Neural progenitor cell (in vitro differentiated cells): ENCODE data around the gene CHST12. TPM values are rescaled to one million over a fixed set of nuclear protein-coding genes. Genes with fewer than 3 reads are reported as not detected.
"Not testable (repeated sequence)": the region's sequence is repeated elsewhere in the genome, so short reads cannot be mapped to it uniquely, and the experiment has no call there.

Experiments used
- DNase-seq: peaks from one replicate; pipeline ENCODE4 v3.0.0-alpha.2; 2016; ENCODE audit warnings: low spot score
- H2AFZ ChIP-seq: fragments of 200-600 bp; sonication (generic); replicated peaks from 2 replicates; pipeline ENCODE4 v1.6.1; 2016; ENCODE audit warnings: antibody characterized with exemption
- H3F3A ChIP-seq: fragments of 200-600 bp; sonication (generic); 2 replicates; pipeline ENCODE4 v1.6.1; 2016; ENCODE audit warnings: antibody characterized with exemption, low read depth
- H3K27ac ChIP-seq: fragments of 200-600 bp; sonication (generic); 2 replicates; pipeline ENCODE4 v1.5.1; 2016; ENCODE audit warnings: mild to moderate bottlenecking
- H3K27me3 ChIP-seq: fragments of 200-600 bp; sonication (generic); 2 replicates; pipeline ENCODE4 v1.6.1; 2016; ENCODE audit warnings: mild to moderate bottlenecking, moderate library complexity
- H3K36me3 ChIP-seq: fragments of 200-600 bp; sonication (generic); 2 replicates; pipeline ENCODE4 v1.5.1; 2016
- H3K4me1 ChIP-seq: fragments of 200-600 bp; sonication (generic); 2 replicates; pipeline ENCODE4 v1.6.1; 2016; ENCODE audit warnings: mixed run types
- H3K4me2 ChIP-seq: fragments of 200-600 bp; sonication (generic); 2 replicates; pipeline ENCODE4 v1.6.1; 2016
- H3K4me3 ChIP-seq: fragments of 200-600 bp; sonication (generic); 2 replicates; pipeline ENCODE4 v1.5.1; 2016
- H3K79me2 ChIP-seq: fragments of 200-600 bp; sonication (generic); 2 replicates; pipeline ENCODE4 v1.6.1; 2016; ENCODE audit warnings: low read depth
- H3K9ac ChIP-seq: fragments of 200-600 bp; sonication (generic); 2 replicates; pipeline ENCODE4 v1.6.1; 2016
- H3K9me3 ChIP-seq: fragments of 200-600 bp; sonication (generic); 2 replicates; pipeline ENCODE4 v1.5.1; 2016; ENCODE audit warnings: low read depth
- H4K20me1 ChIP-seq: fragments of 200-600 bp; sonication (generic); 2 replicates; pipeline ENCODE4 v1.6.1; 2016; ENCODE audit warnings: low read depth
- H3K27ac Mint-ChIP-seq: 3 replicates; pipeline ENCODE4 v1.8.0; 2021; ENCODE audit warnings: mixed read lengths
- H3K27me3 Mint-ChIP-seq: 2 replicates; pipeline ENCODE4 v1.8.0; 2022; ENCODE audit warnings: low read depth, mild to moderate bottlenecking, inconsistent platforms, moderate library complexity, mixed read lengths; ENCODE audit not compliant: insufficient read depth
- H3K36me3 Mint-ChIP-seq: 3 replicates; pipeline ENCODE4 v1.8.0; 2021; ENCODE audit warnings: mixed read lengths
- H3K4me1 Mint-ChIP-seq: 3 replicates; pipeline ENCODE4 v1.8.0; 2021; ENCODE audit warnings: mixed read lengths
- H3K4me3 Mint-ChIP-seq: 3 replicates; pipeline ENCODE4 v1.8.0; 2021; ENCODE audit warnings: mild to moderate bottlenecking, moderate library complexity, mixed read lengths
- H3K9me3 Mint-ChIP-seq: 3 replicates; pipeline ENCODE4 v1.8.0; 2020; ENCODE audit warnings: mixed read lengths
- EZH2 ChIP-seq: fragments of 200-600 bp; sonication (generic); IDR thresholded peaks from 2 replicates; pipeline ENCODE4 v1.6.1; 2017; ENCODE audit warnings: antibody characterized with exemption, mild to moderate bottlenecking, moderate library complexity
- EZH2phosphoT487 ChIP-seq: fragments of 200-600 bp; sonication (generic); IDR thresholded peaks from 2 replicates; pipeline ENCODE4 v1.6.1; 2017; ENCODE audit warnings: antibody characterized with exemption
- total RNA-seq: library from RNA; depleted of rRNA; stranded (reverse); fragments of >200 nt; gene quantifications from 2 replicates; pipeline ENCODE4 v1.2.3, GENCODE V29; 2015; ENCODE audit warnings: low replicate concordance
- TF ChIP-seq, protein P1 (sequence below): fragments of 200-600 bp; sonication (generic); IDR thresholded peaks from 2 replicates; pipeline ENCODE4 v1.5.1; 2017; ENCODE audit warnings: antibody characterized with exemption, mild to moderate bottlenecking

CHST12 gene
- total RNA-seq, 1 donor from 2014 or later, result 0.43 TPM

DNA sequence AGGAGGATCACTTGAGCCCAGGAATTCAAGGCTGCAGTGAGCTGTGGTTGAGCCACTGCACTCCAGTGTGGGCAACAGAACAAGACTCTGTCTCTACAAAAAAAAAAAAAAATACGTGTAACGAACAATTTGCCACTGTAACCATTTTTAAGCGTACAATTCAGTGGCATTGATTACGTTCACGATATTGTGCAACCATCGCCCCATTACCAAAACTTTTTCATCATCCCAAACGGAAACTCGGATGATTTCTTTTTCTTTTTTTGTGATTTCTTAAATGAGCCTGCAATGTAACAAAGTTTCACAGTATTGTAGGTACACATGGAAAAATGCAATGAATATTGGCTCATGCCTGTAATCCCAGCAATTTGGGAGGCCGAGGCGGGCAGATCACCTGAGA lies 63.3 kb downstream of the CHST12 start:
- Histone ChIP-seq H3K79me2 (no peaks in the 10 kb centered on the region), H3K9me3 (no peaks in the 10 kb centered on the region), H3K4me1 (peaks cover 4% of the 10 kb centered on the region), H3K27me3 (no peaks in the 10 kb centered on the region), H3K27ac (no peak overlapping the region), H3K4me3 (no peak overlapping the region), H2AFZ (no peak overlapping the region), H4K20me1 (no peaks in the 10 kb centered on the region), H3K36me3 (no peaks in the 10 kb centered on the region), H3F3A (peaks cover 12% of the 10 kb centered on the region), H3K4me2 (no peak overlapping the region), H3K9ac (no peak overlapping the region)
- no peak for DNase-seq
- TF ChIP-seq EZH2 (no peak), EZH2phosphoT487 (no peak)
- TF ChIP-seq, protein P1, sequence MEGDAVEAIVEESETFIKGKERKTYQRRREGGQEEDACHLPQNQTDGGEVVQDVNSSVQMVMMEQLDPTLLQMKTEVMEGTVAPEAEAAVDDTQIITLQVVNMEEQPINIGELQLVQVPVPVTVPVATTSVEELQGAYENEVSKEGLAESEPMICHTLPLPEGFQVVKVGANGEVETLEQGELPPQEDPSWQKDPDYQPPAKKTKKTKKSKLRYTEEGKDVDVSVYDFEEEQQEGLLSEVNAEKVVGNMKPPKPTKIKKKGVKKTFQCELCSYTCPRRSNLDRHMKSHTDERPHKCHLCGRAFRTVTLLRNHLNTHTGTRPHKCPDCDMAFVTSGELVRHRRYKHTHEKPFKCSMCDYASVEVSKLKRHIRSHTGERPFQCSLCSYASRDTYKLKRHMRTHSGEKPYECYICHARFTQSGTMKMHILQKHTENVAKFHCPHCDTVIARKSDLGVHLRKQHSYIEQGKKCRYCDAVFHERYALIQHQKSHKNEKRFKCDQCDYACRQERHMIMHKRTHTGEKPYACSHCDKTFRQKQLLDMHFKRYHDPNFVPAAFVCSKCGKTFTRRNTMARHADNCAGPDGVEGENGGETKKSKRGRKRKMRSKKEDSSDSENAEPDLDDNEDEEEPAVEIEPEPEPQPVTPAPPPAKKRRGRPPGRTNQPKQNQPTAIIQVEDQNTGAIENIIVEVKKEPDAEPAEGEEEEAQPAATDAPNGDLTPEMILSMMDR, result no peak
- no peak overlapping the region for H3K27ac Mint-ChIP-seq
- no peak overlapping the region for H3K4me3 Mint-ChIP-seq
- peaks cover 9% of the 10 kb centered on the region for H3K9me3 Mint-ChIP-seq
- peaks cover 2% of the 10 kb centered on the region for H3K36me3 Mint-ChIP-seq
- H3K4me1 Mint-ChIP-seq, result peaks cover 30% of the 10 kb centered on the region
- peaks cover 4% of the 10 kb centered on the region for H3K27me3 Mint-ChIP-seq

DNA sequence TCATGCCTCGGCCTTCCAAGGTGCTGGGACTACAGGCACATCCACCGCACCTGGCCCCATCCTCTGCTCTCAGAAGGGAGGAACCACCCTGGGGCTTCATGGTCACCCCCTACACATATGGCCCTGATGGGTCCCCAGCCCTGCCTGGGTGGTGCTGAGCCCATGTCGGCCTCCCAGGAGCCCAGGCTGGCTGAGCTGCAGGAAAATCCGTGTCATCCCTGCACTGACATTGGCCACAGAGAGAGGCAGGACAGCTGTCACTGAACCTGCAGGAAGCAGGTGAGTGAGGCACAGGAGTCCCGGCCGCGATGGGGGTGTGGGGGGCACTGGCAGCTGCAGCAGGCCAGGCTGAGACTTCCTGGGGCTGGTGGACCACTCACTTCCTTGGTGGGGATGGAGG lies 64.8 kb downstream of the CHST12 start:
- Histone ChIP-seq H3F3A (peaks cover 12% of the 10 kb centered on the region), H3K4me1 (peaks cover 4% of the 10 kb centered on the region), H3K36me3 (no peaks in the 10 kb centered on the region), H3K9ac (no peak overlapping the region), H3K4me3 (no peak overlapping the region), H3K27ac (no peak overlapping the region), H3K79me2 (no peaks in the 10 kb centered on the region), H4K20me1 (no peaks in the 10 kb centered on the region), H3K27me3 (no peaks in the 10 kb centered on the region), H2AFZ (no peak overlapping the region), H3K4me2 (no peak overlapping the region), H3K9me3 (no peaks in the 10 kb centered on the region)
- H3K27me3 Mint-ChIP-seq, result peaks cover 4% of the 10 kb centered on the region
- DNase-seq, result no peak
- no peak overlapping the region for H3K4me3 Mint-ChIP-seq
- peaks cover 32% of the 10 kb centered on the region for H3K4me1 Mint-ChIP-seq
- TF ChIP-seq, protein P1, result no peak
- TF ChIP-seq EZH2, result no peak
- no peak for TF ChIP-seq EZH2phosphoT487
- H3K9me3 Mint-ChIP-seq, result peaks cover 6% of the 10 kb centered on the region
- H3K27ac Mint-ChIP-seq, result no peak overlapping the region
- H3K36me3 Mint-ChIP-seq, result peaks cover 2% of the 10 kb centered on the region

DNA sequence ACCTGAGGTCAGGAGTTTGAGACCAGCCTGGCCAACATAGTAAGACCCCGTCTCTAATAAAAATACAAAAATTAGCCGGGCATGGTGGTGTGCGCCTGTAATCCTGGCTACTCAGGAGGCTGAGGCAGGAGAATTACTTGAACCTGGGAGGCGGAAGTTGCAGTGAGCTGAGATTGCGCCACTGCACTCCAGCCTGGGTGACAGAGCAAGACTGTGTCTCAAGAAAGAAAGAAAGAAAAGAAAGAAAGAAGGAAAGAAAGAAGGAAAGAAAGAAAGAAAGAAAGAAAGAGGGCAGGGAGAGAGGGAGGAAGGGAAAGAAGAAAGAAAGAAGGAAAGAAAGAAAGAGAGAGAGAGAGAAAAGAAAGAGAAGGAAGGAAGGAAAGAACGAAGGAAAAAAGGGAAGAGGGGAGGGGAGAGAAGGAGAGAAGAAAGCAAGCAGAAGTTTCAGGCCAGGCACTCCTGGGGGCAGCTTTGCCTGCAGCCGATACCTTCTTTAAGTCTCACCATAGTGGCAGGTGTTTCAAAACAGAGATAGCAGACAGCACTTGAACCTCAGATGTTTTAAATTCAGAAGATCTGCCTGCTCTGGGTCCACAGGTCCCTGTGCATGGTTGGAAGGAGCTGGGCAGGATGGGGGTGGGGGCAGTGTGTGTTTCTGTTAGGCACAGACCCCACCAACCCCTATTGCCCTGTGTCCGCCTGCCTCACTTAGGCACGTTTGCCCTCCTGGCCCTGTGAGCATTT lies 66.2 kb downstream of the CHST12 start:
- peak overlapping the region; percentile 7 for H3K4me3 Mint-ChIP-seq
- not testable (repeated sequence) for H3K9me3 Mint-ChIP-seq, H3K4me3 ChIP-seq, H3K36me3 ChIP-seq, H2AFZ ChIP-seq, H3K36me3 Mint-ChIP-seq, H3K4me1 ChIP-seq, DNase-seq, H3K4me2 ChIP-seq, H4K20me1 ChIP-seq, H3K9ac ChIP-seq, H3K27me3 ChIP-seq, H3K27me3 Mint-ChIP-seq, H3K9me3 ChIP-seq, H3K79me2 ChIP-seq, H3K27ac ChIP-seq
- peaks cover 12% of the 10 kb centered on the region for H3F3A ChIP-seq
- H3K27ac Mint-ChIP-seq, result peak overlapping the region; percentile 46
- peaks cover 37% of the 10 kb centered on the region for H3K4me1 Mint-ChIP-seq
